Measurements from ENCODE around the gene CFAP70. TPM values are rescaled to one million over a fixed set of nuclear protein-coding genes. Genes with fewer than 3 reads are reported as not detected.

The CFAP70 gene
- total RNA-seq, 1 donor from 2014 or later, result 0.33 TPM

- no peaks in the 10 kb centered on the region for H3K27me3 Mint-ChIP-seq
- no peak overlapping the region for H3K4me3 Mint-ChIP-seq
- H3K27ac Mint-ChIP-seq, result no peak overlapping the region
- H3K9me3 Mint-ChIP-seq, result no peaks in the 10 kb centered on the region
- intact Hi-C loops (cut with micrococcal nuclease), result no loop called here
- peaks cover 10% of the 10 kb centered on the region for H3K4me1 Mint-ChIP-seq
- H3K36me3 Mint-ChIP-seq (ENCODE audit: low read depth), result peaks cover 50% of the 10 kb centered on the region
- no peak for DNase-seq
These were observed 119.6 kb downstream of the CFAP70 start for GRCh38 chr10:73238990-73239566.

DNA sequence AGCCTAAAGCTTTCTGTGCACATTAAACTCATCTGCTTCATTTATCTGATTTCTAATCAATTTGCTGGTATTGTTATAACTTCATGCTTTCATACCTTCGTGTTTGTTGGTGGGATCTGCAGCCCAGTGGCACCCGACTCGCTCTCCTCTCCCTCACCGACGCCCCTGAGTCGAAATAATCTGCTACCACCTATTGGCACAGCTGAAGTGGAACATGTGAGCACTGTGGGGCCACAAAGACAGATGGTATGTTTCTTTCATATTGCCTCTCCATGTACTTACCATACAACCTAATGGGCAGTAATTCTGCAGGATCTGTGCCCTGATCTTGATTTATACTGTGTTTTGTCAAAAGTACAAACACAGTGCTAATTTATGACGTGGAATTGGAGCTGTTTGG is 124.0 kb downstream of the CFAP70 start:
- no peaks in the 10 kb centered on the region for H3K4me1 Mint-ChIP-seq
- peaks cover 29% of the 10 kb centered on the region for H3K36me3 Mint-ChIP-seq (ENCODE audit: low read depth)
- H3K27ac Mint-ChIP-seq, result no peak overlapping the region
- H3K27me3 Mint-ChIP-seq, result no peaks in the 10 kb centered on the region
- H3K4me3 Mint-ChIP-seq, result no peak overlapping the region
- no peak for DNase-seq
- intact Hi-C loops (cut with micrococcal nuclease), result no loop called here
- no peaks in the 10 kb centered on the region for H3K9me3 Mint-ChIP-seq

DNA sequence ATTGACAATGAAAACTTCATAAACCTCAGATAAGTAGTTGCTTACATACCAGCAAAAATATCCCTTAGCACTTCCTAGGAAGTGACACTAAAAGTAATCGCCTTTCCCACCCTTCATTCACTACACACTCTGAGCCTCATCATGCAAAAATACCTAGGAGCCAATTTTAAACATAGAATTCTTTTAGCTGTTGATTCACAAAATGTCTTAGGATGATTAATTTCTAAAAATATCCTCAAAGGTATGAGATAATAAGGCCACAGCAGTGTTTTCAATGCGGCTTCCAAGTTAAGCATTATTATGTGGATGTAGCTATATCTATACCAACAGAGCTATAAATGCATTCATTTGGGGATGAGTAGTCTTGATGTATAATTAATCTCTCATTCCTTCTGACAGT is 124.8 kb downstream of the CFAP70 start:
- Mint-ChIP-seq H3K27ac (no peak overlapping the region), H3K36me3 (ENCODE audit: low read depth) (peaks cover 28% of the 10 kb centered on the region)

DNA sequence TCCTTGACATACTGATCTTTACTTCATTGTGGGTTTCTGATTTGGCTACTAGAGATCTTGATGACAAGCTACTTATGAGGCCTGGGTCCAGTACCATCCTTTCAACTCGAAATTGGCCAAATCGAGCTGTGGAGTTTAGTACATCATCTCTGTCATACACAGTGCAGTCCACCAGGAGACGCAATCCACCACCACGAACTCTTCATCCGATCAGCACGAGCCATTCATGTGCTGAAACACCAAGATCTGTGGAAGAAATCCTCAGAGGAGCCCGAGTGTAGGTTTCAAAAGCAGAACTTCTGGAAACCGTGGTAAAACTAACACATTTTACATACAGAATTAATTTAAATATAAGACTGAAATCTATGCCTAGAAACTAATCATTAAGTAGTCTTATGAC is 125.8 kb downstream of the CFAP70 start:
- Mint-ChIP-seq H3K4me1 (no peaks in the 10 kb centered on the region), H3K4me3 (no peak overlapping the region), H3K27me3 (no peaks in the 10 kb centered on the region), H3K36me3 (ENCODE audit: low read depth) (peaks cover 28% of the 10 kb centered on the region), H3K27ac (no peak overlapping the region), H3K9me3 (no peaks in the 10 kb centered on the region)
- no peak for DNase-seq
- intact Hi-C loops (cut with micrococcal nuclease), result no loop called here

More for the DNA sequence above, 124.8 kb downstream of the CFAP70 start:
- intact Hi-C loops (cut with micrococcal nuclease), result no loop called here
- DNase-seq, result no peak
- no peaks in the 10 kb centered on the region for H3K27me3 Mint-ChIP-seq
- H3K4me3 Mint-ChIP-seq, result no peak overlapping the region
- H3K9me3 Mint-ChIP-seq, result no peaks in the 10 kb centered on the region
- H3K4me1 Mint-ChIP-seq, result no peaks in the 10 kb centered on the region

DNA sequence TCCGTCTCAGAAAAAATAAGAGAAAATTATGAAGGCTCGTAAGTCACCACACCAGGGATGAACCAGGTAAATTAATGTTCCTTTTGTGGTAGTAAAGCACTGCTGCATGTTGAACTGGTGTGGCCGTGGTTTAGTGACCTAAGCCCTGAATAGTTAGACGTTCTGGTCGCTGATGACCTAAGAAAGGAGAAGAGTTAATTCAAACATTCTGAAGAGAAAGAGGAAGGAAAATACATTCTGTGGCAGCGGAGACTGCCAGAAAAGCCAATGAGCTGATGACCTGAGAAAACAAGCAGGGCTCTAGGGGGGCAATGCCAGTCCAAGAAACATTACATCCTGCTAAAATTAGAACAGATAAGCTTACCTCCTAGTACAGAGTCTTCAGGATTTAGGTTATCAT is 129.1 kb downstream of the CFAP70 start:
- H3K27ac Mint-ChIP-seq, result no peak overlapping the region
- no peaks in the 10 kb centered on the region for H3K4me1 Mint-ChIP-seq
- no peaks in the 10 kb centered on the region for H3K9me3 Mint-ChIP-seq
- DNase-seq, result no peak
- no peaks in the 10 kb centered on the region for H3K27me3 Mint-ChIP-seq
- intact Hi-C loops (cut with micrococcal nuclease), result no loop called here
- peaks cover 17% of the 10 kb centered on the region for H3K36me3 Mint-ChIP-seq (ENCODE audit: low read depth)
- H3K4me3 Mint-ChIP-seq, result no peak overlapping the region

DNA sequence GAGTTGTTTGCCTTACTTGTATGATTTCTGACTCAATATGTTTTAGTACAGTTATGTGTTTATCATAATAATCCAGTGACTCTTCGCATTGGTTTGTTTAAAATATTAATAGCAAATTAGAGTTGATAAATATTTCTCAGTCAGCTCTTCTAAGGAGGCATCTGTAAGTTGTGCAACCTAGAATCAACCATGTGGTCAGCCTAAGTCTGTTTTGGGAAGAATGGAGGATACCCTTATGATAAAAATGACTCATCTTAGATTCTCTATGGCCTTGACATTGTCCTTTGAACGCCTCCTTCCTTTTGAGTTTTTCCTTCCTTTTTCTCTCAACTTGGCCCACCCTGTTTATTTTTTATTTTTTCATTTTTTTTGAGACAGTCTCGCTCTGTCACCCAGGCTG is 130.4 kb downstream of the CFAP70 start:
- H3K4me3 Mint-ChIP-seq, result no peak overlapping the region
- no peak for DNase-seq
- intact Hi-C loops (cut with micrococcal nuclease), result no loop called here
- no peaks in the 10 kb centered on the region for H3K27me3 Mint-ChIP-seq
- H3K9me3 Mint-ChIP-seq, result no peaks in the 10 kb centered on the region
- no peaks in the 10 kb centered on the region for H3K4me1 Mint-ChIP-seq
- no peak overlapping the region for H3K27ac Mint-ChIP-seq
- peaks cover 11% of the 10 kb centered on the region for H3K36me3 Mint-ChIP-seq (ENCODE audit: low read depth)

- Mint-ChIP-seq H3K4me3 (no peak overlapping the region), H3K27ac (no peak overlapping the region), H3K9me3 (no peaks in the 10 kb centered on the region), H3K27me3 (no peaks in the 10 kb centered on the region), H3K4me1 (no peaks in the 10 kb centered on the region), H3K36me3 (ENCODE audit: low read depth) (peaks cover 8% of the 10 kb centered on the region)
- intact Hi-C loops (cut with micrococcal nuclease), result no loop called here
- DNase-seq, result no peak
These were observed 132.0 kb downstream of the CFAP70 start for GRCh38 chr10:73226663-73227062.

DNA sequence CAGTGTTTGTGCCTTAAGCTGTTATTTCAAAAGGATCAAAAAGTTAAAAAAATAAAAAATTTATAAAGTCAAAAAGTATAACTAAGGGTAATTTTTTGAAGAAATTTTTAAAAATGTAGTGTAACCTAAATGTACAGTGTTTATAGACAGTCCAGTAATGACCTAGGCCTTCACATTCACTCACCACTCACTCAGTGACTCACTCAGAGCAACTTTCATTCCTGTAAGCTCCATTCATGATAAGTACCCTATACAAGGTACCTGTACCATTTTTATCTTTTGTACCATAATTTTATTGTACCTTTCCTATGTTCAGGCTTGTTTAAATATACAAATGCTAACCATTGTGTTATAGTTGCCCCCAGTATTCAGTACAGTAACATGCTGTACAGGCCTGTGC is 133.1 kb downstream of the CFAP70 start:
- Mint-ChIP-seq H3K9me3 (no peaks in the 10 kb centered on the region), H3K4me1 (no peaks in the 10 kb centered on the region), H3K4me3 (no peak overlapping the region), H3K27me3 (no peaks in the 10 kb centered on the region), H3K36me3 (ENCODE audit: low read depth) (peaks cover 7% of the 10 kb centered on the region), H3K27ac (no peak overlapping the region)
- DNase-seq, result no peak
- intact Hi-C loops (cut with micrococcal nuclease), result no loop called here

DNA sequence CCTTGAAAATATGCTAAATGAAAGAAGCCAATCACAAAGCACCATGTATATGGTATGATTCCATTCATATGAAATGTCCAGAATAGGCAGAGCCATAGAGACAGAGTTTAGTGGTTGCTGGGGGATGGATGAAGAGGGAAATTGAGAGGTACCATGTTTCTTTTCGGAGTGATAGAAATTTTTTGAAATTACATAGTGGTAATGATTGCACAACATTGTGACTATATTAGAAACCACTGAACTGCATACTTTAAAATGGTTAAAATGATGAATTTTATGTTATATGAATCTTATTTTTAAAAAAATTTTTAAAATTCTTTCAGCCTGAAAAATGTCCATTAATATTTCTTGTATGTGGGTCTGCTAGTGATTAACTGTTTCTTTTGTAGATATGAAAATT is 137.7 kb downstream of the CFAP70 start:
- H3K27ac Mint-ChIP-seq, result no peak overlapping the region
- H3K9me3 Mint-ChIP-seq, result peaks cover under 1% of the 10 kb centered on the region
- H3K4me1 Mint-ChIP-seq, result no peaks in the 10 kb centered on the region
- peaks cover 20% of the 10 kb centered on the region for H3K36me3 Mint-ChIP-seq (ENCODE audit: low read depth)
- intact Hi-C loops (cut with micrococcal nuclease), result no loop called here
- H3K27me3 Mint-ChIP-seq, result no peaks in the 10 kb centered on the region
- DNase-seq, result no peak
- H3K4me3 Mint-ChIP-seq, result no peak overlapping the region

DNA sequence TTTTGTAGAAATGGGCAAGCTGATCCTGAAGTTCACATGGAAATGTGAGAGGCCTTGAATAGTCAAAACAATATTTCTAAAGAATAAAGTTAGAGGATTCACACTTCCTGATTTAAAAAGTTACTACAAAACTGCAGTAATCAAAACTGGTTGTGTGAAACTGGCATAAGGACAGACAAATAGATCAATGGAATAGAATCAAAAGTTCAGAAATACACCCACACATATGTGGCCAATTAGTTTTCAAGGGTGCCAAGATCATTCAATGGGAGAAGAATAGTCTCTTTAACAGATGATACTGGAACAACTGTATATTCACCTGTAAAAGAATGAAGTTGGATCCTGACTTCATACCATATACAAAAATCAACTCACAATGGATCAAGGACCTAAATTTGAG is 139.3 kb downstream of the CFAP70 start:
- no peak overlapping the region for H3K4me3 Mint-ChIP-seq
- H3K9me3 Mint-ChIP-seq, result peaks cover 3% of the 10 kb centered on the region
- no peak overlapping the region for H3K27ac Mint-ChIP-seq
- intact Hi-C loops (cut with micrococcal nuclease), result no loop called here
- DNase-seq, result no peak
- H3K4me1 Mint-ChIP-seq, result no peaks in the 10 kb centered on the region
- H3K27me3 Mint-ChIP-seq, result no peaks in the 10 kb centered on the region
- peaks cover 25% of the 10 kb centered on the region for H3K36me3 Mint-ChIP-seq (ENCODE audit: low read depth)

- H3K27ac Mint-ChIP-seq, result no peak overlapping the region
- H3K4me1 Mint-ChIP-seq, result no peaks in the 10 kb centered on the region
- peaks cover 29% of the 10 kb centered on the region for H3K36me3 Mint-ChIP-seq (ENCODE audit: low read depth)
- no peak for DNase-seq
- H3K9me3 Mint-ChIP-seq, result peaks cover 3% of the 10 kb centered on the region
- H3K27me3 Mint-ChIP-seq, result no peaks in the 10 kb centered on the region
- intact Hi-C loops (cut with micrococcal nuclease), result no loop called here
- no peak overlapping the region for H3K4me3 Mint-ChIP-seq
These were observed 140.1 kb downstream of the CFAP70 start for GRCh38 chr10:73218431-73219191.

GRCh38 chr10:73217628-73218027 is 141.0 kb downstream of the CFAP70 start:
- no peaks in the 10 kb centered on the region for H3K27me3 Mint-ChIP-seq
- peaks cover 30% of the 10 kb centered on the region for H3K36me3 Mint-ChIP-seq (ENCODE audit: low read depth)
- H3K4me3 Mint-ChIP-seq, result no peak overlapping the region
- DNase-seq, result no peak
- peaks cover 3% of the 10 kb centered on the region for H3K9me3 Mint-ChIP-seq
- no peaks in the 10 kb centered on the region for H3K4me1 Mint-ChIP-seq
- no peak overlapping the region for H3K27ac Mint-ChIP-seq
- intact Hi-C loops (cut with micrococcal nuclease), result no loop called here

DNA sequence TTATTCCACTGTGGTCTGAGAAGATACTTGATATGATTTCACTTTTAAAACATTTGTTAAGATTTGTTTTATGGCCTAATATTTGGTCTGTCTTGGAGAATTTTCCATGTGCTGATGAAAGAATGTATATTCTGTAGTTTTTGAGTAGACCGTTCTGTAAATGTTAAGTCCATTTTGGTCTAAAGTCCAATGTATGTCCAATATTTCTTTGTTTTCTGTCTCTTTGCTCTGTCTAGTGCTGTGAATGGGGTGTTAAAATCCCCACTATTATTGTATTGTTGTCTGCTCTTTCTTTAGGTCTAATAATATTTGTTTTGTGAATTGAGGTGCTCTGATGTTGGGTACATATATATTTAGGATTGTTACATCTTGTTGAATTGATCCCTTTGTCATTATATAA is 142.9 kb downstream of the CFAP70 start:
- Mint-ChIP-seq H3K36me3 (ENCODE audit: low read depth) (peaks cover 29% of the 10 kb centered on the region), H3K27me3 (no peaks in the 10 kb centered on the region), H3K4me1 (peaks cover 1% of the 10 kb centered on the region), H3K27ac (no peak overlapping the region), H3K9me3 (peaks cover 3% of the 10 kb centered on the region), H3K4me3 (no peak overlapping the region)
- no peak for DNase-seq
- intact Hi-C loops (cut with micrococcal nuclease), result no loop called here

GRCh38 chr10:73211106-73211811 is 147.4 kb downstream of the CFAP70 start:
- peaks cover 3% of the 10 kb centered on the region for H3K9me3 Mint-ChIP-seq
- H3K27me3 Mint-ChIP-seq, result no peaks in the 10 kb centered on the region
- intact Hi-C loops (cut with micrococcal nuclease), result no loop called here
- no peak overlapping the region for H3K27ac Mint-ChIP-seq
- H3K36me3 Mint-ChIP-seq (ENCODE audit: low read depth), result peaks cover 15% of the 10 kb centered on the region
- DNase-seq, result no peak
- H3K4me3 Mint-ChIP-seq, result no peak overlapping the region
- peaks cover 4% of the 10 kb centered on the region for H3K4me1 Mint-ChIP-seq

All from activated CD4-positive, alpha-beta T cell treated with anti-CD3 and anti-CD28 coated beads, Interleukin-2, amount 10 ng/mL, durations not matched to agents 24 days and 14 days (primary cell).